ENCODE measurements around the gene RCOR2.
"Not testable (repeated sequence)": the region's sequence is repeated elsewhere in the genome, so short reads cannot be mapped to it uniquely, and the experiment has no call there.

Gene RCOR2

DNA sequence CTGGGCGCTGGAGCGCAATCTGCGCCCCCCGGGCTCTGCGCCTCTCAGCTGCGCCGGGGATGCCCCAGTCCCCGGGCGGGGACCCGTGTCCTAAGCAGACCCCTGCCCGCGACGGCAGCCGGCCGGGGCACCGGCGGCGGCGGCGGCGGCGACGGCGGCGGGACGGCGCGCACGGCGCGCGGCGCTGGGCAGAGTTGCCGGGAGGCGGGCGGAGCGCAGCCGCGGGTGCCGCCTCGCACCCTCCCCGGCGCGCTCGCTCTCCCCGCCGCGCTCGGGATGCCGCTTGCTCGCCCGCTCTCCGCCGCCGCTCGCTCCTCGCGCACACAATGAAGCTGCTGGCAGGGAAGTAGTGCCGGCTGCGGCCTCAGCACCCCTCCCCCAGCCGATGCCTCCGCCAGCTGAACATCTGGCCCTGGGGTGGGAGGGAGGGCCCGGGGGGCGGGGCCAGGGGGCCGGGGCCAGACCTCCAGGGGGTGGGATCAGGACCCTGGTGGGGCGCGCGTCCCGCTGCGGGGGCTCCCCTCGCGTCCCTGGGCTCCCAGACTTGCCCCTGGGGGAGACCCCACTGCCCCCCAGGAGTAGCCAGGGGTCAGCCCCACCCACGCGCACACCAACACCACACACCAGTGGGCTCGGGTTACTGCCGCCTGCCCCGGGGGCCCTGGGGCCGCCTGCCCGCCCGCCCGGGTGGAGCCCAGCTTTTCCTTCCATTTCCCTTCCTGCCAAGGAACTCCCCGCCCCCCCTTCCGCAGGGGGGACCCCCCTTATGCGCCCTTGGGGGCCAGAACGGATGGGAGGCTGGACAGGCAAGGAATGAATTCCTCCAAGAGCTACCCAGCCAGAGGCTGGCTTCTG, at the start of gene RCOR2:
Gene RCOR2, minus strand, starts transcription at position 328 of the 855 bp plus-strand sequence. CDS start 708 bp downstream, outside the sequence.
- peak; percentile 96 for DNase-seq

DNA sequence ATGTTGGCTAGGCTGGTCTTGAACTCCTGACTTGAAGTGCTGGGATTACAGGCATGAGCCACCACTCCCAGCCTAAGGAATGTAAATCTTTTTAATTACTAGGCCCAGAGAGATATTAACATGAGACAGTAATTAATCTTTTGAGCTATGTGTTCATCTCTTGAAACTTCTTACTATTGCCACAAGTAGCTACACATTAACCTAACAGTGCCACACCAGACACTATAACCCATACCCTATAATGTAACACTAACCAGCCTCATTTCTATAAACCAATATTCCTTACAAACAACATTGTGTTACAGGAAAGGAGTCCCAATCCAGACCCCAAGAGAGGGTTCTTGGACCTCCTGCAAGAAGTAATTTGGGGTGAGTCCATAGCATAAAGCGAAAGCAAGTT, 49.5 kb upstream of the RCOR2 start:
- no peak for DNase-seq

DNA sequence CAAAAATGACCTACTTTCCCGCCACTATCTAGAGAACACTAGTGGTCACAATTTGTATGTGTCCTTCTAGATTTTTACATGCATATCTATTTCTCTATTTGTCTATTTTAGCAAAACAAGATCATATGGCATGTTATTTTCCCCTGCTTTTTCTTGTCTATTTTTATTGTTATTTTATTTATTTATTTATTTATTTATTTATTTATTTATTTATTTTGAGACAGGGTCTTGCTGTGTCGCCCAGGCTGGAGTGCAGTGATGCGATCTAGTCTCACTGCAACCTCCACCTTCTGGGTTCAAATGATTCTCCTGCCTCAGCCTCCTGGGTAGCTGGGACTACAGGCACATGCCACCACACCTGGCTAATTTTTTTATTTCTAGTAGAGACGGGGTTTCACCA, 46.9 kb upstream of the RCOR2 start:
- DNase-seq: not testable (repeated sequence)

DNA sequence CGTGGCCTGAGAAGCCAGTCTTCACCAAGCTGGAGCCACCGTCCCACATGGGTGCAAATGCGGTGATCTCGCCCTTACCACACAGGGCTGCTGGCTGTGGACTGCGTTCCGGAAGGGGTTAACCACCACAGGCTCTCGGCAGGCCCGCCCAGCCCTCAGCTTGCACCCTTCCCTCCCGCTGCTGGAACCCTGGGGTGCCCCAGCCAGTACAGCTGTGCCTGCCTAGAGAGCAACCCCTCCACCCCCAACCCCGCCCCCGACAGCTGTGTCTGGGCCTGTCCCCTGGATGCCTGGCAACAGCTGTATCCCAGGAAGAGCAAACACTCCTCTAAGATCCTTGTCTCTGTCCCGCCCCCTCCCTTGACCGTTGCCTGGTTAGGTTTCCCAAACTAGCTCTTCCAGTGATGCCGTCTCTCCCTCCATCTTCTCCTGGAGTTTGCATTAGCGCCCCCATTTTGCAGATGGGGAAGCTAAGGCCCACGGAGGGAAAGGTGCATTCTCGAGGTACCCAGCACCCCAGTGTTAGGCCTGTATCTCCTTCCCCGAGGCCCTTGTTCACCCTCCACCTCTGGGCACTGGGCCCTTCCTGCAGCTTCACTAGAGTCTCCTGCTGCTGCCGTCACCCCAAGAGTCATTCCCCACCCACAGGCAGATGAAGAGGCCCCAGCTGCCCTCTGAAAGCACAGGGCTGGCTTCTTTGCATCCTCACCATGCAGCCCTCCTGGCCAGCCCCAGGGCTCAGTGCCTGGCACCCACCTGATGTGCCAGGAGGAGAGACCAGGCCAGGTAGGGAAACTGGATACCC, 44.8 kb upstream of the RCOR2 start:
- DNase-seq: no peak

DNA sequence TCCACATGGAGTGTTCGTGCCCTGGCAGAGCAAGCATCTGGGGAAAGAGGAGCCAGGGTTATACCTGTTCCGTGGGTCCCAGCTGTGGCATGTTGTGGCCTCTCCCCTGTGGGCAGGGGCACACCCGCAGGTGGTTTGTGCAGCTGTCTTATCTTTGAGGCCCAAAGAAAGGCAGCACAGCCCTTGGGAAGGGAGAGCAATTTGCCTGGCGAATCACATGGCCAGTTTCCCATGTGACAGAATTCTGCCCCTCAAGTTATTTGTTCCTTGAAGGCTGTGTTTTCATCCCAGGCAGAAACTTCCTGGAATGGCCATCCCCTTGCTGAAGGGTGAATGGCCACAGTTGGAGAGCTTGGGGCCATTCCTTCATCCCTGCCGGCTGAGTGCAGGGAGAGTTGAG, 41.0 kb upstream of the RCOR2 start:
- no peak for DNase-seq

DNA sequence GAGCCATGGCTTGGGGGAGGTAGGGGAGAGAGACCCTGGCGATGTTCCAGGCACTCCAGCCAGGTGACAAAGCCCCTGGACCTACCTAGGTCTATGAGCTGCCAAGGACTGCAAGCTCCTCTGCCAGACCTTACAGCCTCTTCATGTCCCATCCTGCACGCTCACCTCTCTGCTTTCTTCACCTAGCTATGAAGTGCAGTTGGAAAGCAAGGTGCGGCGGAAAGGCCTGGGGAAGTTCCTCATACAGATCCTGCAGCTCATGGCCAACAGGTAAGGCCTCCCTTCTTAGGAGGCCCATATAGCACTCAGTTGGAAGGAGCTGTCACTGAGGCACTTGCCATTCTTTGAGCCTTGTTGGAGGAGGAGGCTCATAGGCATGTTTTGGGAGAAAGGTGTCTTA, 35.6 kb upstream of the RCOR2 start:
- no peak for DNase-seq

DNA sequence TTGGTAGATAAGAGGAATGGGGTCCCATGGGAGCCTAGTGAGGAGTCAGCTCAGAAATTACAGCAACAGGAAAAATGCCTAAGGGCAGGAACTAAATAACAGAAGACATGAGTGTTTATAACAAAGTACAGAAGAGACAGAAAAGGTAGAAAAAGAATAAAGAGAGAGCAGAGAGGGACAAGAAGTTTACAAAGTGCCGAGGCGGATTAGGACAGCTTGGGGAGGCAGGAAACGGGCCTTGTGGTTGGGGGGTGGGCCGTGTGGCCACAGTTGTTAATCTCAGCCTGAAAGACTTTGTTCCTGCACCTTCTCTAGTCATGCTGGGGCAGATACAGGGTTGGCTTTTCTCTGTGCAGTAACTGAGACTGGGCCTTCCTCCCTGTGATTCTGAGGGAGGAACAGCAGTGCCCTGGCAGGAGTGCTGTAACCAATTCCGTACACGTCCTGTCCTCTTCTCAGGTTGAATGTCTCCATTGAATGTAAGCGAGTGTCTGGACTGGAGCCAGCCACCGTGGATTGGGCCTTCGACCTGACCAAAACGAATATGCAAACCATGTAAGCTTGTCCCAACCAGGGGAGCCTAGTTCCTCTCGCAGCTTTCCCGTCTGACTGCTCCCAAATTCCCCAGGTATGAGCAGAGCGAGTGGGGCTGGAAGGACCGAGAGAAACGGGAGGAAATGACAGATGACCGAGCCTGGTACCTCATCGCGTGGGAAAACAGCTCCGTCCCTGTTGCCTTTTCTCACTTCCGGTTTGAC, 35.0 kb upstream of the RCOR2 start:
- no peak for DNase-seq

DNA sequence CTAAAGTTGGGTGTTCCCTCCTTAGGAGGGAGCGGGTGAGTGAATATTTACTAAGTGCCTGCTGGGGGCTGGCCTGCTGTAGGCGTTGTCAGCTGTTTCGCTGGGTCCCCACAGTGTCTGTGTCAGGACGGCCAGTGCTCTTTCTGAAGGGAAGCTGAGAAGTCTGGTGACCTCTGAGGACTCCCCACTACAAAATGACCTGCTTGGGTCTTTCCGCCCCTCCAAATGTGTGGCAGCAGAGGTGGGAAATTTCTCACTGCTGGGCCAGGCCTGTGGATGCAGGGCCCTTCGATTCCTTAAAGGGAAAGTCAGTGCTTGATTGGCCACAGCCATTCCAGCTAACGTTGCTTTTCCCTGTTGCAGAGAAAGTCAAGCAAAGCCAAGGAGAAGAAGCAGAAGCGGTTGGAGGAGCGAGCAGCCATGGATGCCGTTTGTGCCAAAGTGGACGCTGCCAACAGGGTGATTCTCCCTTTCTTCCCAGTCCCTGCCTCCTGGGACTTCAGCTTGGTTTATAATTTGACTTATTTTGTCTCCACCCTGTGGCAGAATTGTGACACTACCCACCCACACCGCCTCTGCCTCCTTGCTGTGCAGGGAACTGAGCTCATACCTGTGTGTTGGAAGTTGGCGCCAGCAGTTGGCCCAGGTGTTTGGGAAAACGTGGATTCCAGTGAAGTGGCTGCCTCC, 28.7 kb upstream of the RCOR2 start:
- DNase-seq: peak; percentile 76

DNA sequence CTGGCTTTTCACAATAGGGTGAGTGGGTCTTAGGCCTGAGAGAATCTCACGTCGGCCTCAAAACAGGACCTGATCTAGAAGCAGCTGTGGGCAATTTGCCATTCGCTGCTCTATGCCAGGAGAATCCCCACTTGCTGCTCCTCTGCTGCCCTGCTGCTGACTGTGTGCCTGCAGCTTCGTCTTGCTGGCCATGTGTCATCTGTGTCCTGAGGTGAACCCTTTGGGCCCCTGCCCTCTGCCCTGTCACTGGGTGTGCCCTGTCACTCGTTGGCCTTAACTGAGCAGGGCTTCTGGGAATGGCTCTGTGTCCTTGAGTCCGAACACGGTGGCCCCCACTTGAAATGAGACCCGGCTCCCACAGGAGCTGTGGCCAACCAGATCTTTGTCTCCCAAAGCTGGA, 28.0 kb upstream of the RCOR2 start:
- no peak for DNase-seq

DNA sequence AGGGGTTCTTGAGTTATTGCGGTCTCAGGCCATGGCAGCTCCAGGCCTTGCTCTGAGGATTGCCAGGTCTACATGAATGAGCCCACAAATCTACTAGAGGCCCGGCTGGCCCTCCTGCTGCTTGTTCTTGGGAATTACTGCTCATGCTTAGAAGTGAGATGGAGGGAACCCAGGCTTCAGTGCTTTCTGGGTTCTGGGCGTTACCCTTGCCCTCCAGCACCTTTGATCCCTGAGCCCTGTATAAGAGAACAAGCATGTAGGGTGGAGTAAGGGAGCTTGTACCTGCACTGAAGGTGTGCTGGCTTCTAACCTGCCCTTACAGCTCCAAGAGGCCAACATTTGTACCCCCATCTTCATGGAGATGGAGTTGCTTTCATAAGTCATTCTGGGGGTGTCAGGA, 25.8 kb upstream of the RCOR2 start:
- no peak for DNase-seq

DNA sequence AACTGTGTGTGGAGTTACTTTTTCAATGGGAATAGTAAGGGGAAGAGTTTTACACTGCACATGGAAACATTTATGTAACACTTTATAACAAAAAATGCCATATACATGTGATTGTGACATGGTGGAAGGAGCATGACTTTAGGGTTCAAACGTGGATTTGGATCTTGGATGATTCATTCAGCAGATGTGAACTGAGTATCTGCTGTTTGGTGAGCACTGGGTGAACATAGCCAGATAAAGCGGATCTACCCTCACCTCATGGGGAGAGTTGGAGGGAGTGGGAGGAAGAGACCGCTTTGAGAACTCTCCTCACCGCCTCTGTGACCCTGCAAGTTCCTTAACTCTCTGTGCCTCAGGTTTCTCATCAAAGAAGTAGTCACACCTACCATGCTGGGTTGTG, 24.9 kb upstream of the RCOR2 start:
- DNase-seq: no peak

DNA sequence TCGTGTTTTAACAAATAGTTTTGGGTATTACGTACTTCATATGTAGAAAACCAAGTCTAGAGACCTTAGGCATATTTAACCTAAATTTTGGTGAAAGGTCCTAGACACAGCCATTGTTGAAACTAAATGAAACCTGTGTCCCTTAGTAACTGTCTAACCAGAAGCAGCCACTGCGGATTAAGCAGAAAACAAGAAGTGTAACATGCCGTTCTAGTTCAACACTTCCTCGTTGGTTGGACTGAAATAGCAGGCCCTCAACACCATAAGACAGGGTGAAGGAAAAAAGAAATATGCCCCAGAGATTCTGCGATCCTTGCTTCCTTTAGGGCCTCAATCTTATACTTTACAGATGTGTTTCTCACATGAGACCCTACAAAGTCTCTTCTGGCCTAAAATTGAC, 23.8 kb upstream of the RCOR2 start:
- DNase-seq: no peak

DNA sequence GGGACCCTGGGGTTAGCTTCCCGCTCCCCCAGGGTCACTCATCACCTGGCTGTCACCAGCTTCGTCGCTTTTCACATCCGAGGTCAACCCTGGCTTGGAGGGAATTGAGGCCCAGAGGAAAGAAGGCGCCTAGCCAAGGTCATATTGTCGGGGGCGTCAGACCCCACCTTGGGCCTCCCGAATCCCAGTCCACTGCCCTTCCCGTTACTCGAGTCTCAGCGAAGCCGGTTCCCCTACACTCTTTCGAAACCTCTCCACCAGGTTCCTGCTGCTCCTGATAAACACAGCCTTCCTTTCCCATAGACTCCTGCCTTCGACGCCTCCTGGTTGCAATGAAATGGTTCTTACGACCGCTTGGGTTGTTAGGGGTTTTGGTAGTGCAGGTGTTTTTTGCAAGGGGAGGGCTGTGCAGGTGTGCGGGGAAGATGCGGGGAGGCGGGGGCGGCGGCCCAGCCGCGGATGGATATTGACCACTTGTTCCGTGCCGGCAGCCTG, 22.5 kb upstream of the RCOR2 start:
- DNase-seq: peak; percentile 60

DNA sequence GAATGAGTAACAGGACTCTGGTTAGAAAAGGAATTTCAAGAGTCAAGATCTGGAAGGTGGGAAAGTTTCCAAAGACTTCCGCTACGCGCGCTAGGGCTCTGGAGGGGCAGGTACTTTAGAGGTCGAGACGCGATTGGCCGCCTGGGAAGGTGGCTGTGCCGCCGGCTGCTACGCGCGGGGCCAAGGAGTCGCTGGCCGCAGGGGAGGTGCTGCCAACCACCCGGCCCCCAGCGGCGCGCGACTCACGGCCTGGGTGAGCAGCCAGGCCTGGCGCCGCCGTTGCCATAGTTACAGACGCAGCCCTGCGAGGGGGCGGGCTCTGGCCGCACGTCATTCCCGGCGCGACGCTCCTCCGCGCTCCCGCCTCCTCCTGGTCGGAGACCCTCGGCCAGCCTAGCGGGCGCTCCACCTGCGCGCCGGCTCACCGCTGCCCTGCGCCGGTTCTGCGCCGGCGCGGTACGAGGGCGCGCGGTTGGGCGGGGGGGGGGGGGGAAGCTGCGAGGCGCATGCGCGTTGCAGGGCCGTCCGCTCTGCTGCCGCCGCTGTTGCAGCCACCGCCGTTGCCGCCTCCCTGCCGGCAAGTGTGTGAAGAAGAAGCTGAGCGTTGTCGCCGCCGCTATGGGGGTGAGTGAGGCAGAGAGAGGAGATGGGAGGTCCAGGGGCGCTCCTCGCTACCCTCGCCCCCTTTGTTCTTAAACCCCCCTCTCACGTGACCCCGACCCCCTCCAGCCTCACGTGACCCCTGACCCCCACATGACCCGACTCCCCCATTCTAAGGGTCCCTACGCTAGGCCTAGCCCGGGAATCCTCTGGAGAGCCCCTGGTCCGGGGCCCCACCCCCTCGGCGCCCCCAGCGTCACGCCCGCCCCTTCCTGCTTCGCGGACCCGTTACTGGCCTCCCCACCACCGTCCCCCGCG, 21.8 kb upstream of the RCOR2 start, which contains the start of gene NAA40:
Gene NAA40, plus strand, starts transcription at position 524 of the 918 bp plus-strand sequence. Its CDS starts 95 bp downstream, at position 619.
- peak; percentile 100 for DNase-seq

DNA sequence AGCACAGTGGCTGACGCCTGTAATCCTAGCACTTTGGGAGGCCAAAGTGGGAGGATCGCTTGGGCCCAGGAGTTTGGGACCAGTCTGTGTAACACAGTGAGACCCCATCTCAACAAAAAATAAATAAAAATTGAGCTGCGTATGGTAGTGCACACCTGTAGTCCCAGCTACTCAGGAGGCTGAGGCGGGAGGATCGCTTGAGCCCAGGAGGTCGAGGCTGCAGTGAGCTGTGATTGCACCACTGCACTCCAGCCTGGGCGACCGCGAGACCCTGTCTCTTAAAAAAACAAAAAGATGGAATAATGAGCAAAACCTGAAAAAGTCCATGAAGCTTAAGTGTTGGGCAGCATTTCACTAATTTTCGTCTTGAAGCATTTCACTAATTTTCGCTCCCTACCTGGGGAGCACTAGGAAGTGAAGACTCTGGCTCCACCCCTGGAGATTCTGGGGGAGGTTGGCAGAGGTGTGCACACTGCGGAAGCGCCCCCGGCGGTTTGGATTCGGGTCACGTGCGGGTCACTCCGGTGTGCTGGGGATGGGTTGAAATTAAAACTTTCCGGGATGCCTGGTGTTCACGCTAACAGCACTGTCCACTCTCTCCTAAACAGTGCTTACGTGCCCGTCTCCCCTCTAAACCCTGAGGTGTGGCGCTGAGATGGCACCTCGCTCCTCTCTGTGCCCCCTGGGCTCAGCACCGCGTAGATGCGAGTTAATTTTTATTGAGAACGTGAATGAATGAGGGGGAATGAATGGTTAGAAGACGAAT, 20.9 kb upstream of the RCOR2 start:
- peak; percentile 89 for DNase-seq

DNA sequence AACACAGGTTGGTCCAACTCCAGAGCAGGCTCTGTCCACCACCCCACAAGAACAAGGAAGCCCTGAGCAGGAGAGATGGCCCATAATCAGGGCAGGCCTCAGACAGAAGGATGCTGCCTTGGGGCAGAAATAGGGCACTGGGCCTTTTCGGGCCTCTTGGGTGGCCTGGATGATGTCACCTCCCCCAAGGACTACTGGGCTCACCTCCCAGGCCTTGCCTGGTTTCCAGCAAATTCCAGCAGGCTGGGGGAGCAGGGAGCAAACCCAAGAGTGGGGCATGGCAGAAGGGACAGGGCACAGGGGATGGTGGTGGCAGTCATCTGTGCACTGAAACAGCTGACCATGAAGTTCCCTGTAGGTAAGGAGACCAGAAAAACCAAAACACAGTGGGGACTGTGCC, 16.5 kb upstream of the RCOR2 start:
- DNase-seq: no peak

DNA sequence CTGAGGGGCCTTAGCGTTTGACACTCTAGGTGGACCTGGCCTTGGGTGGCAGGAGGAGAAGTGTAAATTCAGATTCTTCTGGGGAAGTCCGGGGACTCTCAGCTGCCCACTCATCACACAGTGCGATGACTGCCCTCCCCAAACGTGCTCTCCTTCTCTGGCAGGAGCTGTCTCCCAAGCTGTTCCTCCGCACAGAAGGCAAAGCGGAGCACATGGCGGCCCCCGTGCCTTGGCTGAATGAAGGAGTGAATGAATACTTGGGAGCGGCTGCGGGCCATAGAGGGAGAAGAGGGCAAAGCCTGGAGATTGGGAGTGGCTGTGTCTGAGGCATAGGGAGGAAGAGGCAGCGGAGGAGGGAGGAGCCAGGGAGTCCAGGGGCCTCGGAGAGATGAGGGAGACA, 14.9 kb upstream of the RCOR2 start:
- DNase-seq: no peak

DNA sequence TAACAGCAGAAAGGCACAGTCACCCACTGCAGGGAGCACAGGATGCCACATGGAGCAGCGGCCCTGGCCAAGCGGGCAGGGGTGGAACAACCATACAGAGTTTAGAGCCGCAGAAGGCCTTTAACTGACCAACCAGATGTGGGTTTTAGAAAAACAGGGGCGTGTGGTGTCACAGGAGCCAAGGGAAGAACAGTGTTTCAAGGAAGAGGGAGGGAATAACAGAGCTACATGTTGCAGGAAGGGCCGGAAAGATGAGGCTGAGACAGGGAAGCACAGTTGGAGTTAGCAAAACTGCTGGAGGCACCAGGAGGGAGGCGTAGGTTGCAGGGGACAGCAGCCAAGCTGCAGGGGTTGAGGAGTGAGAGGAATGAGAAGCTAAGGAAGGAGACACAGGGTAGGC, 14.1 kb upstream of the RCOR2 start:
- no peak for DNase-seq

DNA sequence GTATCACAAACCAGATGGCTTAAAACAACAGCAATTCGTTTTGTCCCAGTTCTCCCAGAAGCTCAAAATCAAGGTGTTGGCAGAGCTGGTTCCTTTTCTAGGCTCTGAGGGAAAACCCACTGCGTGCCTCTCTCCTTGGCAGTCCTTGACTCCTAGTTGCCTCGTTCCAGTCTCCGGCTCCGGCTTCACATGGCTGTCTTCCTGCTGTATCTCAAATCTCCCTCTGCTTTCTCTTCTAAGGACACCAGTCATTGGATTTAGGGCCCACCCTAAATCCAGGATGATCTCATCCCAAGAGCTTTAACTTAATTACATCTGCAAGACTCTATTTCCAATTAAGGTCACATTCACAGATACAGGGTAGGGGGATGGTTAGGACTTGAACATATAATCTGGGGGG, 12.7 kb upstream of the RCOR2 start:
- DNase-seq: no peak

DNA sequence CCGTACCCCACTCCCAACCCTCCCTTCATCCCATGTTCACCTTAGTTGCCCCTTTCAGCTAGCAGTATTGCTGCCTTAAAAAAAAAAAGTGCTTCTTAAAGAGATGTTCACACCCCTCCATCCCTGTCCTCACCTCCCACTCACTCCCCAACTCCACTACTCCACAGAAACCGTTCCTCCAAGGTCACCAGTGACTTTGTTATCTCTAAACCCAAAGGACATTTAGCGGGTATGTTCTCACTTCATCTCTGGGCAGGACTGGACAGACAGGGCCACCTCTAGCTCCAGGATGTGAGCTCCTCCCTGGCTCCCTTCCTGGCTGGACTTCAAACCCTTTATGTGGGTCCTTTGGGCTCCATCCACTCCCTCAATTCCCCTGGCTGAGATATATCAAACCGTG, 6.4 kb upstream of the RCOR2 start:
- no peak for DNase-seq
